Stimulated activated CD8-positive, alpha-beta memory T cell treated with anti-CD3 and anti-CD28 coated beads, Interleukin-2, amount 100 ng/mL, for 48 hours (primary cell): ENCODE measurements around the gene MBOAT2.
"Not testable (repeated sequence)": the region's sequence is repeated elsewhere in the genome, so short reads cannot be mapped to it uniquely, and the experiment has no call there.

Experiments
- DNase-seq, 2 donors: peaks; one replicate each; pipeline ENCODE4 v3.0.0-alpha.2; 2020; ENCODE audit warnings: low read depth in 2 of 2

The MBOAT2 gene

DNA sequence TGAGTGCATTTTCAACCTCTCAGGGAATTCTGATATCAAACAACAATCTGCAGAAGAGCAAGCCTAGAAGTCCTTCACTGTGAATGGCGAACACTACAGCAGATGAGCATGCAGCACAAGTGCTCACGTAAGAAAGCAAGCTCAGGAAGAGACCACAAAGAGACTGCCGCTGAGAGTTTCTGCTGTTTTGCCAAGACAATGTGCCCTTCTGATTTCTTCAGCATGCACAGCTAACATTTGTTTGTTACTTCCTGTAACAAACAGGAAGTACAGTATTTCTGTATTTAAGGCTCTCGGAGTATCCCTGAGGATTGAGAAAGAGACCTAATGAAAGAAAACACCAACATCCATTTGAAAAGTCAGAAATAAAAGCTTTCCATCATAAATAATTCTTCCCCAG is 45.9 kb downstream of the MBOAT2 start:
- no peak for DNase-seq

DNA sequence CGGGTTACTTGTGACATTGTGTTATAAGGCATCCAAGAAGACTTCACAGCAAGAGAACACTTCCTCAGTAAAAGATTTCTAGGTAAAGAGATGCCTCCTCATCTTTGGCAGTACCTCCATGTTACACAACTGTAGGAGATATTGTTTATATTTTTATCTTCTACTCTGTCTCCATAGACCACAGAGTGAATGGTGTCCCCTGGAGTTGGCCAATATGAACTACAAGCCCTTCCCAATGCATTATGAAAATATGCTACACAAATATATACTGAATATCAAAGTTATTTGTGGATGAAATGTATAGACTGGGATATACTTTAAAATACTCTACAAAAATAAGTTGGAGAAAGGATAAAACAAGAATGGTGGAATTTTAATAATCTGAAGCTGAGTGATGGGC is 46.7 kb downstream of the MBOAT2 start:
- no peak for DNase-seq

DNA sequence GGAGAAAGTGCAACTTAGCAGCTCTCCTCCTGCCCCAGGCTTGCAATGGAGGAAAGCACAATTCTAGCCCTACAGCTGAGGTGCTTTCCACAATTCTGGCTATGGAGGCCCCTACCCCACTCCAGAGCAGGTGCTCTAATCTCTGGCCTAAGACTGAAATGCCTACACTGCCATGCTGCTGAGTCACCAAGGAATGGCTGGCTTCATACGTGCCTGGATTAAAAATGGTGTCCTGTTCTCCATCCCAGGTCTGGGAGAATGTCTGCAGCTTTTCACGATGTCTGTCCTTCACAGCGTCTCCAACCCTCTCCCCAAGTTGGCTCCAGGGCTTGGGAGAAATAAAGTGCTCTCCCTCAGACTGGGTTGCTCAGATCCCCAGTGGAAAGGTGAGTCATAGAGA is 48.5 kb downstream of the MBOAT2 start:
- DNase-seq = no peak

GRCh38 chr2:8953525-8953924 is 50.0 kb downstream of the MBOAT2 start:
- no peak for DNase-seq

GRCh38 chr2:8939486-8940114 is 63.9 kb downstream of the MBOAT2 start:
- no peak for DNase-seq

- DNase-seq = no peak
Observed at GRCh38 chr2:8938384-8938783, 65.1 kb downstream of the MBOAT2 start.

GRCh38 chr2:8935982-8936381 is 67.5 kb downstream of the MBOAT2 start:
- no peak for DNase-seq

DNA sequence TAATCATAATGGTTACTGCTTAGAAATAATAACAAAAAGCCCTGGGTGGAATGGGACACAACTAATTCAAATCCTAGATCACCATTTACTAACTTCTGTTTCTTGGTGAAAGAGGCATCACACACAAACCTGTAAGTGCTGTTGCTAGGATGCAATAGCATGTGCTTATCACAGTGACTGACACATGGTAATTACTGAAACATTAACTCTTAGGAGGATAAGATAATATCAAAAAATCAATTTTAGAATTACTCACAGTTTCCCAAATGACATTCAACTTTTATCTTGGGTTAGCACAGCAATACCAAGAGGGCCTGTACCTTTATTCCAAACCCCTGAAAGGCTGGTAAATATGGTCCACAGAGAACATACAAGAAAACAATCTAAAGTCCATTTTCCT is 69.1 kb downstream of the MBOAT2 start:
- no peak for DNase-seq

- no peak for DNase-seq
Observed at GRCh38 chr2:8932702-8933101, 70.8 kb downstream of the MBOAT2 start.

GRCh38 chr2:8930185-8930584 is 73.3 kb downstream of the MBOAT2 start:
- DNase-seq = not testable (repeated sequence)

GRCh38 chr2:8929128-8929527 is 74.4 kb downstream of the MBOAT2 start:
- DNase-seq = no peak

- no peak for DNase-seq
Observed at GRCh38 chr2:8927510-8928455, 75.7 kb downstream of the MBOAT2 start.

DNA sequence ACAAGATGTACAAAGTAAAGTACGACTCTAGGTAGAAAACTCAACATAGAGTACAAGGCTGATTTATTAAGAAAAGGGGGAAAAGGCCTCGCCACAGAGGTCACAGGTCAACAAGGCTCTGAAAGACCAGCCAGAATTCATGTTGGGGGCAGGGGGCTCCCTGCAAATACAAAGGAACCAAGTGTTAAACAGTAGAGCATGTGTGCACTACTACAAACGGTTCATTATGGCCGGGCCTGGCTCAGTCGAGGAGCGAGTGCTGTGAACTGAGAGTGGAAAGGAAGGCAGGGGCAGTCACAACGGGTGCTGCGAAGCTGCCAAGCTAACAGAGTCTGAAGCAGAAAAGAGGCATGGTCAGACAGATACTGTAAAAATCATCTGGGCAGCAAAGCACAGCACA is 77.1 kb downstream of the MBOAT2 start:
- no peak for DNase-seq

DNA sequence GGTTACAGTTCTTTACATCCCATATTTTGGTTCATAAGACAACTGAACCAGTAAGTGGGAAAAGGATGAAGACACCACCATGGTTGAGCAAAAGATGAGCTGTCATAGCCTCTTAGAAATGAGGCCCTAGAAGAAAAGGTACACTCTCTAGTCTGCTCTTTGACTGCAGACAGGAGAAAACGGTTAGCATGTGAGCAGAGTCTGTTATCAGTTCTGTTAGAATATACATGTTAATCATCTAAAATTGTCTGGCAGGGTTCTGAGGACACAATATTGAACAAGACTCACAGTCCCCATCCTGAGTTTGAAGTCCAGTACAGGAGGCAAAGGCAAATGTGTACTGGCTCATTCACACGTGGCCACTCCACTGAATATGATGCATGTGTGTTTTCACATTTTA is 78.1 kb downstream of the MBOAT2 start:
- no peak for DNase-seq

- DNase-seq = no peak
Observed at GRCh38 chr2:8923183-8923582, 80.3 kb downstream of the MBOAT2 start.

DNA sequence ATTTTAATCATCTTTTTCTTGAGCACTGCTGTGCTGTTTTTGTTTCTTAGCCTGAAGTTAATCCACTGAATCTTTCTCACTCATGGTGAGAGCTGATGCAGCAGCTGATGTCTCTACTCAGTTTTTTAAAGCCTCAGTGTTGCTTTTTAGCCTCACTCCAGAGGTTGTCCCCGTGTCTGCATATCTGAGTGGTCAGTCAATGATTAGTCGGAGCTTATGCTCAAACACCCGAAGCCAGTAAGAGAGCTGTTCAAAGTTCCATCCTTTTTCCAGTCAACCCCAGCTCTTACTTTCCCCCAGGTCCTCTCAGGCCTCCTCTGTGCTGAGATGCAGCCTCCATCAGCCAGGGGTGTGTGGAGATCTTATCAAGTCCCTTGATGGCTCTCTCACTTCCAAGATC is 81.1 kb downstream of the MBOAT2 start:
- DNase-seq = no peak

- no peak for DNase-seq
Observed at GRCh38 chr2:8918412-8918811, 85.1 kb downstream of the MBOAT2 start.

GRCh38 chr2:8915941-8916340 is 87.5 kb downstream of the MBOAT2 start:
- DNase-seq = no peak

DNA sequence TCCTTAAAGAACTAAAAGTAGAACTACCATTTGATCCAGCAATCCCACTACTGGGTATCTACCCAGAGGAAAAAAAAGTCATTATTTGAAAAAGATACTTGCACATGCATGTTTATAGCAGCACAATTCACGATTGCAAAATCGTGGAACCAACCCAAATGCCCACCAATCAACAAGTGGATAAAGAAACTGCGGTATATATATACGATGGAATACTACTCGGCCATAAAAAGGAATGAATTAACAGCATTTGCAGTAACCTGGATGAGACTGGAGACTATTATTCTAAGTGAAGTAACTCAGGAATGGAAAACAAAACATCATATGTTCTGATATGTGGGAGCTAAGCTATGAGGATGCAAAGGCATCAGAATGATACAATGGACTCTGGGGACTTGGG is 89.7 kb downstream of the MBOAT2 start:
- not testable (repeated sequence) for DNase-seq

DNA sequence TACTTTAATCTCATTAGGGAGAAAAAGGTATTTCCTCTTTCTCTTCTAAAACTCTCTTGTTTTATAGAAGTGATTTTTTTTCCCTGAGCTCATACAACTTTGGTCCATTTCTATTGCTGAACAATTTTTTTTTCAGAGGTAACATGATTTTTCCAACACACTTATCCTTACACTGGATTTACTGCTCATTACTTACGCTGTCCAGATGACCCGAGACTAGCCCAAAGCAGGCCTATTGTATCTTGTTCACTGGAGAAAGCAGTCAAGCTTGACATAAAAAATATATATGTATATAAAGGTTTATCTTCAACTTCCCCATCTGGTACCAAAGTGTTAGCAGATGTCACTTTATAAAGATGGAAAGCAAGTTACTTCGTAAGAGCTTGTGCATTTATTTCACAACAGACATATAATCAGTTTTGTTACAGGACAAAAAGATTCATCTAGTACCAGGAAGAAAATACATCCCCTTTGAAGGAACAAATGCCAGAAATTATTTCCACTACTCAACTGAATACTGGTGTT is 95.7 kb downstream of the MBOAT2 start:
- DNase-seq = no peak

- not testable (repeated sequence) for DNase-seq
Observed at GRCh38 chr2:8903924-8904323, 99.6 kb downstream of the MBOAT2 start.

- DNase-seq = not testable (repeated sequence)
Observed at GRCh38 chr2:8902757-8903156, 100.7 kb downstream of the MBOAT2 start.

- DNase-seq = not testable (repeated sequence)
Observed at GRCh38 chr2:8897206-8897605, 106.3 kb downstream of the MBOAT2 start.
